Fibroblast of lung (primary cell): ENCODE data around the gene CAPN15. TPM values are rescaled to one million over a fixed set of nuclear protein-coding genes. Genes with fewer than 3 reads are reported as not detected.
"Not testable (repeated sequence)": the region's sequence is repeated elsewhere in the genome, so short reads cannot be mapped to it uniquely, and the experiment has no call there.

Source experiments
- DNase-seq, 2 donors: peaks; one replicate each; pipeline versions ENCODE4 v3.0.0 to v3.0.0-alpha.2; 2010; ENCODE audit warnings: low read depth in 2 of 2
- H2AFZ ChIP-seq: 2 replicates; pipeline ENCODE4 v1.5.1; 2012; ENCODE audit warnings: low read length, control low read depth, inconsistent platforms
- H3K27ac ChIP-seq: 2 replicates; pipeline ENCODE4 v1.5.1; 2011; ENCODE audit warnings: low read length, control low read depth; ENCODE audit not compliant: insufficient read depth
- H3K27me3 ChIP-seq: 2 replicates; pipeline ENCODE4 v1.5.1; 2011; ENCODE audit warnings: mild to moderate bottlenecking, low read length; ENCODE audit not compliant: control insufficient read depth, insufficient read depth
- H3K36me3 ChIP-seq: 2 replicates; pipeline ENCODE4 v1.5.1; 2011; ENCODE audit warnings: low read length; ENCODE audit not compliant: control insufficient read depth, insufficient read depth
- H3K4me1 ChIP-seq: 2 replicates; pipeline ENCODE4 v1.5.1; 2011; ENCODE audit warnings: low read length; ENCODE audit not compliant: control insufficient read depth, insufficient read depth; ENCODE audit errors: extremely low read depth
- H3K4me2 ChIP-seq: 2 replicates; pipeline ENCODE4 v1.5.1; 2011; ENCODE audit warnings: low read length, control low read depth; ENCODE audit not compliant: insufficient read depth; ENCODE audit errors: extremely low read depth
- H3K4me3 ChIP-seq, 4 experiments: fragments of 200-600 bp in 1 of 4; sonication (generic) in 1 of 4; replicated peaks in 1 of 4; 2 replicates each; pipeline ENCODE4 v1.5.1; 2011 to 2016; ENCODE audit warnings: low read length in 4 of 4, low read depth in 3 of 4, mild to moderate bottlenecking in 3 of 4, control low read depth in 2 of 4, inconsistent platforms in 1 of 4, mixed read lengths in 1 of 4; ENCODE audit not compliant: insufficient read depth in 1 of 4; ENCODE audit errors: control extremely low read depth in 1 of 4
- H3K79me2 ChIP-seq: 2 replicates; pipeline ENCODE4 v1.5.1; 2012; ENCODE audit warnings: mild to moderate bottlenecking, low read length, inconsistent platforms; ENCODE audit not compliant: control insufficient read depth, insufficient read depth
- H3K9ac ChIP-seq: 2 replicates; pipeline ENCODE4 v1.5.1; 2011; ENCODE audit warnings: mild to moderate bottlenecking, low read length, control low read depth; ENCODE audit not compliant: insufficient read depth
- H3K9me3 ChIP-seq: 2 replicates; pipeline ENCODE4 v1.5.1; 2012; ENCODE audit warnings: low read depth, low read length; ENCODE audit not compliant: control insufficient read depth, insufficient read depth
- H4K20me1 ChIP-seq: 2 replicates; pipeline ENCODE4 v1.5.1; 2011; ENCODE audit warnings: low read length; ENCODE audit not compliant: control insufficient read depth, insufficient read depth; ENCODE audit errors: extremely low read depth
- CTCF ChIP-seq, 2 donors: IDR thresholded peaks in 1 of 2; conservative IDR thresholded peaks in 1 of 2; 1 replicate in 1 of 2; 2 replicates in 1 of 2; pipeline ENCODE4 v1.5.1; 2011 to 2012; ENCODE audit warnings: low read length in 2 of 2, control low read depth in 1 of 2, inconsistent platforms in 1 of 2, low read depth in 1 of 2, mild to moderate bottlenecking in 1 of 2
- EZH2 ChIP-seq: IDR thresholded peaks from 2 replicates; pipeline ENCODE4 v1.5.1; 2012; ENCODE audit warnings: low read length, control low read depth, mild to moderate bottlenecking; ENCODE audit errors: missing control alignments
- polyA plus RNA-seq, 2 donors: library from polyadenylated mRNA; depleted of rRNA in 1 of 2; stranded (reverse) in 1 of 2; unstranded in 1 of 2; fragments of >200 nt; gene quantifications; 2 replicates each; pipeline ENCODE4 v1.2.1, GENCODE V29; 2011 to 2012; ENCODE audit warnings: missing spikeins in 1 of 2
- total RNA-seq: library from RNA; depleted of rRNA; stranded (reverse); fragments of >200 nt; gene quantifications from 2 replicates; pipeline ENCODE4 v1.2.1, GENCODE V29; 2014

CAPN15 gene
- total and polyA plus RNA-seq, 2 donors (not counting 1 experiment from before 2014, with no cell fraction given) = 4.1 to 21.3 TPM

GRCh38 chr16:491220-491919 is 36.1 kb upstream of the CAPN15 start:
- DNase-seq = no peak
- Histone ChIP-seq H3K79me2 (no peaks in the 10 kb centered on the region), H2AFZ (no peak overlapping the region), H3K9me3 (no peaks in the 10 kb centered on the region), H3K27me3 (no peaks in the 10 kb centered on the region), H3K27ac (no peak overlapping the region), H3K36me3 (no peaks in the 10 kb centered on the region), H4K20me1 (no peaks in the 10 kb centered on the region), H3K4me1 (no peaks in the 10 kb centered on the region), H3K9ac (no peak overlapping the region), H3K4me2 (no peak overlapping the region), H3K4me3 (no peak overlapping the region)
- TF ChIP-seq EZH2 (no peak), CTCF (conservative IDR thresholded peaks at IDR 0.05 in 1 of 2, IDR thresholded peaks at IDR 0.05 in 1 of 2; ENCODE audit: low read depth in 1 of 2, low read length in 2 of 2) (no peak)

GRCh38 chr16:492211-492875 is 35.2 kb upstream of the CAPN15 start:
- Histone ChIP-seq H3K27me3 (no peaks in the 10 kb centered on the region), H2AFZ (no peak overlapping the region), H3K79me2 (no peaks in the 10 kb centered on the region), H3K4me3 (no peak overlapping the region), H3K36me3 (no peaks in the 10 kb centered on the region), H4K20me1 (no peaks in the 10 kb centered on the region), H3K4me2 (no peak overlapping the region), H3K4me1 (no peaks in the 10 kb centered on the region), H3K27ac (no peak overlapping the region), H3K9me3 (no peaks in the 10 kb centered on the region), H3K9ac (no peak overlapping the region)
- no peak for TF ChIP-seq CTCF (conservative IDR thresholded peaks at IDR 0.05 in 1 of 2, IDR thresholded peaks at IDR 0.05 in 1 of 2; ENCODE audit: low read depth in 1 of 2, low read length in 2 of 2)
- no peak for TF ChIP-seq EZH2
- DNase-seq = no peak

- not testable (repeated sequence) for H2AFZ ChIP-seq, H3K9me3 ChIP-seq, H3K4me1 ChIP-seq, DNase-seq, H3K9ac ChIP-seq, H3K27me3 ChIP-seq, H3K4me3 ChIP-seq, H3K36me3 ChIP-seq, H3K27ac ChIP-seq, H3K79me2 ChIP-seq, H4K20me1 ChIP-seq, H3K4me2 ChIP-seq
Measured at GRCh38 chr16:494676-495075, 32.8 kb upstream of the CAPN15 start.
